GM19239 (cell line): Measurements from ENCODE around the gene ZNF732.
"Not testable (repeated sequence)": the region's sequence is repeated elsewhere in the genome, so short reads cannot be mapped to it uniquely, and the experiment has no call there.

Experiments used
- DNase-seq: peaks from one replicate; pipeline ENCODE4 v3.0.0; 2011; ENCODE audit warnings: low spot score; ENCODE audit not compliant: insufficient read length
- FAIRE-seq: peaks from 2 replicates; lab custom pipeline; 2011; peaks lifted over from hg19 to GRCh38; lab: Jason Lieb, UNC

The ZNF732 gene

GRCh38 chr4:256492-256891 is 48.8 kb downstream of the ZNF732 start:
- FAIRE-seq = no peak
- DNase-seq = no peak

- FAIRE-seq (no peak), DNase-seq (no peak)
These were observed 51.1 kb downstream of the ZNF732 start for GRCh38 chr4:253936-254756.

GRCh38 chr4:252065-252601 is 53.1 kb downstream of the ZNF732 start:
- DNase-seq = no peak
- FAIRE-seq = no peak

DNA sequence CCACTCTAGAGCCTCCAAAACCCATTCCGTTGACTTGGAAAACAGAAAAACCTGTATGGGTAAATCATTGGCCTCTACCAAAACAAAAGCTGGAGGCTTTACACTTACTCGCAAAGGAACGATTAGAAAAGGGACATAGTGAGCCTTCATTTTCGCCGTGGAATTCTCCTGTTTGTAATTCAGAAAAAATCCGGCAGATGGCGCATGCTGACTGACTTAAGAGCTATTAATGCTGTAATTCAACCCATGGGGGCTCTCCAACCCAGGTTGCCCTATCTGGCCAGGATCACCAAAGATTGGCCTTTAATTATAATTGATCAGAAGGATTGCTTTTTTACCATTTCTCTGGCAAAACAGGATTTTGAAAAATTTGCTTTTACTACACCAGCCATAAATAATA is 60.8 kb downstream of the ZNF732 start:
- FAIRE-seq (peak; percentile 90), DNase-seq (no peak)

DNA sequence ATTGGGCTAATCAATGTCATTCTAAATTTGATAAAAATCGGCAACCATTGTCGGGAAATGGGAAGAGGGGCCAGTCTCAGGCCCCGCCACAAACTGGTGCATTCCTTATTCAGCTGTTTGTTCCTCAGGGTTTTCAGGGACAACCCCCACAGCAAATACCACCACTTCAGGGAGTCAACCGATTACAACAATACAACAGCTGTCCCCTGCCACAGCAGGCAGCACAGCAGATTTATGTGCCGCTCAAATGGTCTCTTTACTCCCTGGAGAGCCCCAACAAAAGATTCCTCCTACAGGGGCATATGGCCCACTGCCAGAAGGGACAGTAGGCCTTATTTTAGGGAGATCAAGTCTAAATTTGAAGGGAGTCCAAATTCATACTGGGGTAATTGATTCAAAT is 61.8 kb downstream of the ZNF732 start:
- DNase-seq = no peak
- FAIRE-seq = no peak

DNA sequence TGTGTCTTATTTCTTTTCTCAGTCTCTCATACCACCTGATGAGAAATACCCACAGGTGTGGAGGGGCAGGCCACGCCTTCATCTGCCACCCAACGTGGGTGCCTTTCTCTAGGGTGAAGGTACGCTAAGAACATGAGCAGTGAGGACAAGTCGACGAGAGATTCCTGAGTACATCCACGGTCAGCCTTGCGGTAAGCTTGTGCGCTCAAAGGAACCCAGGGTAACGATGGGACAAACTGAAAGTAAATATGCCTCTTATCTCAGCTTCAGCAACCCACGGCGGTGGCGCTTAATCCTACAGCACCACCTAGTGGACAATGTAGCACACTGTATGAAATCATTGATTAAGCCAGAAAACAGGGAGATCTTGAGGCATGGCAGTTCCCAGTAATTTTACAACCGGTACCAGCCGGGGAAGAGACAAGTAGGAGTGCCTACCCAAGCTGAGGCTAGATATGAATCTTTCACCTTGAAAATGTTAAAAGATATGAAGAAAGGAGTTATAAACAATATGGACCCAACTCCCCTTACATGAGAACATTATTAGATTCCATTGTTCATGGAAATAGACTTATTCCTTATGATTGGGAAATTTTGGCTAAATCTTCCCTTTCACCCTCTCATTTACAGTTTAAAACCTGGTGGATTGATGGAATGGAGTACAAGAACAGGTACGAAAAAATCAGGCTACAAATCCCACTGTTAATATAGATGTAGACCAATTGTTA is 63.0 kb downstream of the ZNF732 start:
- peak; percentile 33 for FAIRE-seq
- DNase-seq = peak; percentile 6

DNA sequence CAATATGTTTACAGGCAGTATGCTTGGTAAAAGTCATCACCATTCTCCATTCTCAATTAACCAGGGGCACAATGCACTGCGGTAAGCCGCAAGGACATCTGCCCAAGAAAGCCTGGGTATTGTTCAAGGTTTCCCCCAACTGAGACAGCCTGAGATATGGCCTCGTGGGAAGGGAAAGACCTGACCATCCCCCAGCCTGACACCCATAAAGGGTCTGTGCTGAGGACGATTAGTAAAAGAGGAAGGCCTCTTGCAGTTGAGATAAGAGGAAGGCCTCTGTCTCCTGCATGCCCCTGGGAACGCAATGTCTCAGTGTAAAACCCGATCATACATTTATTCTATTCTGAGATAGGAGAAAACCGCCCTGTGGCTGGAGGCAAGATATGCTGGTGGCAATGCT is 63.9 kb downstream of the ZNF732 start:
- not testable (repeated sequence) for DNase-seq, FAIRE-seq

GRCh38 chr4:236028-236427 is 69.2 kb downstream of the ZNF732 start:
- DNase-seq (no peak), FAIRE-seq (no peak)

DNA sequence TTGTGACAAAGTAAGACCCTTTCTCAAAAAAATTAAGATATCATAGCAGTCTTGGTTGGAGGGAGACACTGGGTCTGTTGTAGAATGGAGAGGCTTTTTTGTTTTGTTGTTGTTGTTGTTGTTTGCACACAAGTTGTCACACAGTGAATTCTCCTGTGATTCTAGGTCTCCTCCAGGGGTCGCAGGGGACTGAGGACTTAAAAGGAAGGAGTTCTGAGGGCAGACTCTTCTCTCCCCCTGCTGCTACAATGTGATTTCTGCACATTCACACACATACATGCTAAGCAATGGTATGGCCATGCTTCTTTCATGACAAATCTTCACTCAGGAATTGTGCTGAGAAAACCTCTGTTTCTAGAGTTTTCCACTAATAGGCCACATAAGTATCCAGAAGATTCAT is 71.1 kb downstream of the ZNF732 start:
- FAIRE-seq (no peak), DNase-seq (no peak)

- FAIRE-seq (no peak), DNase-seq (no peak)
These were observed 81.3 kb downstream of the ZNF732 start for GRCh38 chr4:223913-224497.
